Neural cell (in vitro differentiated cells): Measurements from ENCODE around the gene ACP7. TPM values are rescaled to one million over a fixed set of nuclear protein-coding genes. Genes with fewer than 3 reads are reported as not detected.

ENCODE experiments used
- H2AFZ ChIP-seq: fragments of 200-600, 300-800 bp; sonication (generic), shearing (Covaris generic); 2 replicates; pipeline ENCODE4 v1.6.0; 2014; ENCODE audit warnings: low read depth, mild to moderate bottlenecking, antibody characterized with exemption, low read length, moderate library complexity
- H3F3A ChIP-seq: fragments of 200-600 bp; shearing (Covaris generic); 2 replicates; pipeline ENCODE4 v1.6.1; 2016; ENCODE audit warnings: mild to moderate bottlenecking, moderate library complexity, mixed read lengths, antibody characterized with exemption, low read length; ENCODE audit not compliant: insufficient read depth, poor library complexity, severe bottlenecking
- H3K27ac ChIP-seq: fragments of 200-600, 300-800 bp; sonication (generic), shearing (Covaris generic); 2 replicates; pipeline ENCODE4 v1.5.1; 2014; ENCODE audit warnings: mild to moderate bottlenecking, low read length, moderate library complexity
- H3K27me3 ChIP-seq: fragments of 300-800, 200-600 bp; sonication (generic), shearing (Covaris generic); 2 replicates; pipeline ENCODE4 v1.6.0; 2014; ENCODE audit warnings: mild to moderate bottlenecking, low read depth, low read length, moderate library complexity; ENCODE audit not compliant: insufficient read depth
- H3K36me3 ChIP-seq: fragments of 300-800, 200-600 bp; sonication (generic), shearing (Covaris generic); 2 replicates; pipeline ENCODE4 v1.5.1; 2014; ENCODE audit warnings: mild to moderate bottlenecking, antibody characterized with exemption, low read length, moderate library complexity; ENCODE audit not compliant: insufficient read depth
- H3K4me2 ChIP-seq: fragments of 300-800, 200-600 bp; sonication (generic), shearing (Covaris generic); 2 replicates; pipeline ENCODE4 v1.6.0; 2014; ENCODE audit warnings: mild to moderate bottlenecking, low read length
- H3K4me3 ChIP-seq: fragments of 300-800, 200-600 bp; sonication (generic), shearing (Covaris generic); 2 replicates; pipeline ENCODE4 v1.5.1; 2014; ENCODE audit warnings: mild to moderate bottlenecking, low read length, moderate library complexity
- H3K79me2 ChIP-seq: fragments of 200-600 bp; shearing (Covaris generic); replicated peaks from 2 replicates; pipeline ENCODE4 v1.6.0; 2014; ENCODE audit warnings: mild to moderate bottlenecking, low read length, moderate library complexity; ENCODE audit not compliant: insufficient read depth
- H3K9ac ChIP-seq: fragments of 300-800, 200-600 bp; sonication (generic), shearing (Covaris generic); 2 replicates; pipeline ENCODE4 v1.6.1; 2016; ENCODE audit warnings: mild to moderate bottlenecking, low read length, mixed read lengths
- H3K9me2 ChIP-seq: fragments of 200-600 bp; shearing (Covaris generic); 2 replicates; pipeline ENCODE4 v1.6.1; 2016; ENCODE audit warnings: mild to moderate bottlenecking, low read length, mixed read lengths; ENCODE audit not compliant: insufficient read depth
- H3K9me3 ChIP-seq: fragments of 200-600, 300-800 bp; sonication (generic), shearing (Covaris generic); 2 replicates; pipeline ENCODE4 v1.6.1; 2016; ENCODE audit warnings: mild to moderate bottlenecking, mixed run types, low read length, moderate library complexity, mixed read lengths
- H4K20me1 ChIP-seq: fragments of 200-600 bp; shearing (Covaris generic); 2 replicates; pipeline ENCODE4 v1.6.1; 2016; ENCODE audit warnings: mild to moderate bottlenecking, mixed run types; ENCODE audit not compliant: insufficient read depth
- CTCF ChIP-seq: fragments of 450-650 bp; IDR thresholded peaks from 2 replicates; pipeline ENCODE4 v1.5.1; 2014; ENCODE audit warnings: antibody characterized with exemption, mild to moderate bottlenecking, moderate library complexity; ENCODE audit not compliant: poor library complexity, severe bottlenecking
- EP300 ChIP-seq: fragments of 450-650 bp; conservative IDR thresholded peaks from 2 replicates; pipeline ENCODE4 v1.6.1; 2014; ENCODE audit warnings: antibody characterized with exemption, mild to moderate bottlenecking, moderate library complexity; ENCODE audit not compliant: poor library complexity, severe bottlenecking
- EZH2 ChIP-seq: fragments of 200-600, 300-800 bp; shearing (Covaris generic), sonication (generic); IDR thresholded peaks from 2 replicates; pipeline ENCODE4 v1.6.1; 2014; ENCODE audit warnings: antibody characterized with exemption, low read length, borderline replicate concordance, mild to moderate bottlenecking; ENCODE audit not compliant: insufficient read depth, poor library complexity, severe bottlenecking
- MXI1 ChIP-seq: fragments of 450-650 bp; conservative IDR thresholded peaks from 2 replicates; pipeline ENCODE4 v1.6.1; 2014; ENCODE audit warnings: antibody characterized with exemption, mild to moderate bottlenecking; ENCODE audit not compliant: poor library complexity, severe bottlenecking
- POLR2AphosphoS5 ChIP-seq: IDR thresholded peaks from 2 replicates; pipeline ENCODE4 v1.6.1; 2012
- RAD21 ChIP-seq: fragments of 450-650 bp; conservative IDR thresholded peaks from 2 replicates; pipeline ENCODE4 v1.6.1; 2014; ENCODE audit warnings: antibody characterized with exemption, mild to moderate bottlenecking, moderate library complexity
- REST ChIP-seq: IDR thresholded peaks from 2 replicates; pipeline ENCODE4 v1.6.1; 2012; ENCODE audit warnings: borderline replicate concordance
- SMC3 ChIP-seq: fragments of 450-650 bp; conservative IDR thresholded peaks from 2 replicates; pipeline ENCODE4 v1.6.1; 2014; ENCODE audit warnings: antibody characterized with exemption, mild to moderate bottlenecking, moderate library complexity; ENCODE audit not compliant: poor library complexity
- TAF1 ChIP-seq: IDR thresholded peaks from 2 replicates; pipeline ENCODE4 v1.6.1; 2012; ENCODE audit warnings: low read depth
- polyA plus RNA-seq: library from polyadenylated mRNA; depleted of rRNA; stranded (reverse); fragments of >200 nt; gene quantifications from 2 replicates; pipeline ENCODE4 v1.2.3, GENCODE V29; 2014

The ACP7 gene
- polyA plus RNA-seq, 1 donor from 2014 or later = not detected

GRCh38 chr19:39045506-39045905 is 38.7 kb upstream of the ACP7 start:
- TF ChIP-seq SMC3 = no peak
- TF ChIP-seq POLR2AphosphoS5 = no peak
- no peak for TF ChIP-seq TAF1
- TF ChIP-seq EP300 = no peak
- TF ChIP-seq EZH2 = no peak
- TF ChIP-seq REST = no peak
- TF ChIP-seq MXI1 = no peak
- TF ChIP-seq RAD21 = no peak
- no peak for TF ChIP-seq CTCF
- Histone ChIP-seq H3K4me3 (no peak overlapping the region), H3F3A (no peaks in the 10 kb centered on the region), H3K4me2 (no peak overlapping the region), H3K27me3 (no peaks in the 10 kb centered on the region), H2AFZ (no peak overlapping the region), H4K20me1 (no peaks in the 10 kb centered on the region), H3K9ac (no peak overlapping the region), H3K79me2 (no peaks in the 10 kb centered on the region), H3K27ac (no peak overlapping the region), H3K9me3 (no peaks in the 10 kb centered on the region), H3K36me3 (no peaks in the 10 kb centered on the region), H3K9me2 (no peaks in the 10 kb centered on the region)

- Histone ChIP-seq H3K9me2 (no peaks in the 10 kb centered on the region), H3K79me2 (no peaks in the 10 kb centered on the region), H4K20me1 (no peaks in the 10 kb centered on the region), H3K4me3 (no peak overlapping the region), H3K9me3 (no peaks in the 10 kb centered on the region), H3F3A (no peaks in the 10 kb centered on the region), H3K9ac (no peak overlapping the region), H3K27me3 (no peaks in the 10 kb centered on the region), H2AFZ (no peak overlapping the region), H3K27ac (no peak overlapping the region), H3K4me2 (no peak overlapping the region), H3K36me3 (no peaks in the 10 kb centered on the region)
- TF ChIP-seq CTCF = no peak
- no peak for TF ChIP-seq POLR2AphosphoS5
- no peak for TF ChIP-seq EZH2
- TF ChIP-seq REST = no peak
- TF ChIP-seq RAD21 = no peak
Observed at GRCh38 chr19:39046037-39046821, 37.9 kb upstream of the ACP7 start.
